Endometrium (tissue), 2 donors: ENCODE measurements around the gene ARHGAP28.
"Not testable (repeated sequence)": the region's sequence is repeated elsewhere in the genome, so short reads cannot be mapped to it uniquely, and the experiment has no call there.

Source experiments
- FAIRE-seq: peaks from 2 replicates; lab custom pipeline; 2012; peaks lifted over from hg19 to GRCh38; lab: Jason Lieb, UNC
- donor health status: control.
- donor health status: control.

Gene ARHGAP28

GRCh38 chr18:6934859-6935258, 205.3 kb downstream of the ARHGAP28 start:
- FAIRE-seq, result no peak

- FAIRE-seq, result no peak
These were observed 208.5 kb downstream of the ARHGAP28 start for GRCh38 chr18:6938003-6938402.

GRCh38 chr18:6938403-6938802, 208.9 kb downstream of the ARHGAP28 start:
- FAIRE-seq, result not testable (repeated sequence)

- FAIRE-seq, result no peak
These were observed 210.5 kb downstream of the ARHGAP28 start for GRCh38 chr18:6939972-6940371.

- FAIRE-seq, result no peak
These were observed 210.9 kb downstream of the ARHGAP28 start for GRCh38 chr18:6940451-6940850.

GRCh38 chr18:6941996-6942395, 212.5 kb downstream of the ARHGAP28 start:
- no peak for FAIRE-seq

- no peak for FAIRE-seq
These were observed 213.2 kb downstream of the ARHGAP28 start for GRCh38 chr18:6942742-6943141.

GRCh38 chr18:6943143-6943542, 213.6 kb downstream of the ARHGAP28 start:
- no peak for FAIRE-seq

GRCh38 chr18:6947338-6948030, 218.0 kb downstream of the ARHGAP28 start:
- FAIRE-seq, result no peak

GRCh38 chr18:6948281-6949055, 219.0 kb downstream of the ARHGAP28 start:
- FAIRE-seq, result no peak

GRCh38 chr18:6949800-6950586, 220.5 kb downstream of the ARHGAP28 start:
- FAIRE-seq, result no peak

- no peak for FAIRE-seq
These were observed 221.1 kb downstream of the ARHGAP28 start for GRCh38 chr18:6950641-6951040.

GRCh38 chr18:6951336-6952090, 222.0 kb downstream of the ARHGAP28 start:
- FAIRE-seq, result no peak

GRCh38 chr18:6954501-6954900, 225.0 kb downstream of the ARHGAP28 start:
- FAIRE-seq, result no peak

GRCh38 chr18:6955304-6955703, 225.8 kb downstream of the ARHGAP28 start:
- FAIRE-seq, result no peak

- no peak for FAIRE-seq
These were observed 227.0 kb downstream of the ARHGAP28 start for GRCh38 chr18:6956495-6956894.

- FAIRE-seq, result no peak
These were observed 227.5 kb downstream of the ARHGAP28 start for GRCh38 chr18:6956999-6957398.

- no peak for FAIRE-seq
These were observed 229.6 kb downstream of the ARHGAP28 start for GRCh38 chr18:6959110-6959509.

GRCh38 chr18:6960124-6960523, 230.6 kb downstream of the ARHGAP28 start:
- no peak for FAIRE-seq

- no peak for FAIRE-seq
These were observed 231.1 kb downstream of the ARHGAP28 start for GRCh38 chr18:6960656-6961055.

GRCh38 chr18:6961331-6961730, 231.8 kb downstream of the ARHGAP28 start:
- no peak for FAIRE-seq
